ENCODE measurements around the gene OSTF1. TPM values are rescaled to one million over a fixed set of nuclear protein-coding genes. Genes with fewer than 3 reads are reported as not detected.

The OSTF1 gene
- total RNA-seq, 2 donors from 2014 or later = 57.4 to 85.7 TPM

- H3K36me3 ChIP-seq = no peaks in the 10 kb centered on the region
- TF ChIP-seq CTCF (IDR thresholded peaks at IDR 0.05) = no peak
- no peaks in the 10 kb centered on the region for H3K27me3 ChIP-seq
- no peaks in the 10 kb centered on the region for H3K9me3 ChIP-seq
- H3K9ac ChIP-seq (ENCODE audit: low read depth in 2 of 2, low read length in 2 of 2) = no peak overlapping the region
- no peak for DNase-seq
- intact Hi-C loops (cut with DNase I) = no loop called here
- H3K4me1 ChIP-seq = no peaks in the 10 kb centered on the region
- no peak overlapping the region for H3K4me3 ChIP-seq
- no peak overlapping the region for H3K27ac ChIP-seq
Observed at GRCh38 chr9:75117564-75117963, 29.2 kb downstream of the OSTF1 start.

- H3K4me3 ChIP-seq = no peak overlapping the region
- no peaks in the 10 kb centered on the region for H3K4me1 ChIP-seq
- H3K27me3 ChIP-seq = no peaks in the 10 kb centered on the region
- no peak for DNase-seq
- no peaks in the 10 kb centered on the region for H3K9me3 ChIP-seq
- H3K9ac ChIP-seq (ENCODE audit: low read depth in 2 of 2, low read length in 2 of 2) = no peak overlapping the region
- no peak for TF ChIP-seq CTCF (IDR thresholded peaks at IDR 0.05)
- intact Hi-C loops (cut with DNase I) = no loop called here
- no peak overlapping the region for H3K27ac ChIP-seq
- H3K36me3 ChIP-seq = no peaks in the 10 kb centered on the region
Observed at GRCh38 chr9:75120686-75121085, 32.4 kb downstream of the OSTF1 start.

GRCh38 chr9:75121914-75122558 lies 33.7 kb downstream of the OSTF1 start:
- Histone ChIP-seq H3K27me3 (no peaks in the 10 kb centered on the region), H3K4me1 (no peaks in the 10 kb centered on the region), H3K9ac (ENCODE audit: low read depth in 2 of 2, low read length in 2 of 2) (no peak overlapping the region), H3K27ac (no peak overlapping the region), H3K4me3 (no peak overlapping the region), H3K36me3 (no peaks in the 10 kb centered on the region), H3K9me3 (no peaks in the 10 kb centered on the region)
- no peak for TF ChIP-seq CTCF (IDR thresholded peaks at IDR 0.05)
- intact Hi-C loops (cut with DNase I) = no loop called here
- DNase-seq = no peak

GRCh38 chr9:75123696-75124095 lies 35.4 kb downstream of the OSTF1 start:
- Histone ChIP-seq H3K4me1 (no peaks in the 10 kb centered on the region), H3K4me3 (no peak overlapping the region), H3K9ac (ENCODE audit: low read depth in 2 of 2, low read length in 2 of 2) (no peak overlapping the region), H3K27ac (no peak overlapping the region), H3K36me3 (no peaks in the 10 kb centered on the region), H3K27me3 (no peaks in the 10 kb centered on the region), H3K9me3 (no peaks in the 10 kb centered on the region)
- TF ChIP-seq CTCF (IDR thresholded peaks at IDR 0.05) = no peak
- intact Hi-C loops (cut with DNase I) = no loop called here
- no peak for DNase-seq

GRCh38 chr9:75128535-75128934 lies 40.2 kb downstream of the OSTF1 start:
- no peaks in the 10 kb centered on the region for H3K27me3 ChIP-seq
- TF ChIP-seq CTCF (IDR thresholded peaks at IDR 0.05) = no peak
- H3K27ac ChIP-seq = no peak overlapping the region
- DNase-seq = no peak
- intact Hi-C loops (cut with DNase I) = no loop called here
- H3K9ac ChIP-seq (ENCODE audit: low read depth in 2 of 2, low read length in 2 of 2) = no peak overlapping the region
- no peaks in the 10 kb centered on the region for H3K9me3 ChIP-seq
- no peaks in the 10 kb centered on the region for H3K4me1 ChIP-seq
- H3K36me3 ChIP-seq = peaks cover 11% of the 10 kb centered on the region
- H3K4me3 ChIP-seq = no peak overlapping the region

Data from colonic mucosa (tissue), 4 donors.